GM19023 (cell line): Measurements from ENCODE around the gene FAS.
A peak's percentile ranks its signal among the peaks of the same experiment; 100 is the strongest.

Experiments
- ATAC-seq: cut with Tn5 transposase; IDR thresholded peaks from one replicate; pipeline ENCODE4 v1.9.1; 2021; ENCODE audit warnings: mild to moderate bottlenecking, moderate library complexity; ENCODE audit not compliant: unreplicated experiment

FAS gene

GRCh38 chr10:89032141-89032891 is 41.7 kb downstream of the FAS start:
- peak; percentile 62 for ATAC-seq

GRCh38 chr10:89035461-89035860 is 44.9 kb downstream of the FAS start:
- ATAC-seq: no peak

GRCh38 chr10:89037096-89037495 is 46.5 kb downstream of the FAS start:
- ATAC-seq: no peak

DNA sequence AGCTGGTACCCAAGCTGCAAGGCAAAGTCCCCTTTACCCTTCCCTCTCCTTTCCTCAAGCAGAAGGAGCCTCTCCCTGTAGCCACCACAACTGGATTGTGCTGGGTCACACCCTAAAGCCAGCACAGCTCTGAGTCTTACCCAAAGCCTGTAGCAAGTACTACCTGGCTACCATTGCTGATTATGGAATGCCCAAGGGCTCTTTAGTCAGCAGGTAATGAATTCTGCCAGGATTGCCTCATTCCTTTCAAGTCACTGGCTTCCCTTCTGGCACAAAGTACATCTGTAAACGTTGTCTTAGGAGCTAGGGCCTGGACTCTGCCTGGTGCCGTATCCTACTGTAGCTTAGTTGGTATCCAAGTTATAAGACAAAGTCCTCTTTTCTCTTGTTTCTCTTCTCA is 52.0 kb downstream of the FAS start:
- no peak for ATAC-seq

DNA sequence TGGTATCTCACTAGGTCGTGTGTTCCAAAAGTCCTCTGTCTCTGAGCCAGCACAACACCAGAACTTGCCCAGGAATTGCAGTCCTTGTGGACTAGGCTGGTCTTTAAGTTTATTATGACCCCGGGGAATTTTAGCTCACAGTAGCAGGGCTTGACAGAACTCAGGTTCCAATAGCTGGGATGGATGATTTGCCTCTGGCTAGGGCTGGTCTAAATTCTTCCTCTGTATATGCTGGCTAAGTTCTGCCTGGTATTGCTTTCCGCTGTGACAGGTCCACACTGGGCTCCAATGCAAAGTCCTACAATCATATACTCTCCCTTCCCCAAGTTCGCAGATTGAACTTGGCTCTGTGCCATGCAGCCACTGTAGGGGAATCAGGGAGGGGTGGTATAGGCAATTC is 52.5 kb downstream of the FAS start:
- ATAC-seq: no peak

GRCh38 chr10:89047397-89047796 is 56.8 kb downstream of the FAS start:
- no peak for ATAC-seq

- no peak for ATAC-seq
These were observed 61.0 kb downstream of the FAS start for GRCh38 chr10:89051593-89051992.

DNA sequence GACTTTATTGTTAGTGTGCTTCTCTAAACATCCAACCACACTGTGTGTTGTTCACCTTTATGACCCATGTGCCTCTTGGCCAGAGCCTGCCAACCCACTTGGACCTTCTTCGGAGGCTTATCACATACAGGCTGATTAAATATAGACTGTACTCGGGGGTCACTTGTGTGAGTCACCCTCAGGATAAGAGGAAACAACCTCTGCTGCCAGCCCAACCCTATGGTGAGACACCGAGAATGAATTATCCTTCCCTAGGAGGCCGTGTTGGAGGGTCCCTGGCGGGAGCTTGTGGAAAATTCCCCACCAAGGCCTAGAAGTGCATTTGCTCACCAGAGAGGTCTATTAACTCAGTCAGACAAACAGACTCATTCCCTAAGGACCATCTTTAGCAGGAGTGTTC is 63.0 kb downstream of the FAS start:
- no peak for ATAC-seq

DNA sequence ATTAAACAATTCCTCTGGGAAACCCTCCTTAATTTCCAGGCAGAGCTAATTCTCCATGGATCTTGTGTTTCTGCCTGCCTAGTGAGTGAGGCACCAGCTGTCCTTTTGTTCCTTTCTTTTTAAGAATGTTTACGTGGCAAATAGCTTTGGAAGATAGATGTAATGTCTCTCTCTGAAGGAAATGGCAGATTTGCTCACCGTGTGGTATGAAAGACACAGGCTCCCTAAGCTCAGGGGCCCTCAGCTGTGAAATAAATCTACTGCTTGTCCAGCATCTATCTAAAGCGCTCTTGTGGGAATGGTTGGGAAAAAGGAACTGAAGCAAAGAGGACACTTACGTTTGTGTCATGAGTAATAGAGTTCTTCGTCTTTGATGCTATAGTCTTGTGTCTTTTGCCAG is 64.6 kb downstream of the FAS start:
- ATAC-seq: no peak

DNA sequence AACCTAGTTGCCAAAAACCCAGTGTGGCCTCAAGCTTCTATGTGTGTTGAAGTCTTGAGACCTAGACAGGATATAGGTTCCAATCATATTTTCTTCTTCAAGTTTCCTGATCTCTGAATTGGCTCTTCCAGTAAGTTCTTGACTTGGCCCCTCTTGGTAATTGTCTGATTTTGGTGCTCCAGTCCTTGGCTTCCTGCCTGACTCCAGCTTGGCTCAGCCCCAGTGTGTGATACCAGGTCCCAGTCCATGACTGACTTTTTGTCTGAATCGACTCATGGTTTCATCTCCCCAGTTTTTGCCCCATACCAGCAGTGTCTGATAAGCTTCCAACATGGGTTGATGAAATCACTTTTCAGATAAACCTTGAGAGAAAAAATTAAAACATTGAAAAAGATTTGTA is 72.3 kb downstream of the FAS start:
- no peak for ATAC-seq

DNA sequence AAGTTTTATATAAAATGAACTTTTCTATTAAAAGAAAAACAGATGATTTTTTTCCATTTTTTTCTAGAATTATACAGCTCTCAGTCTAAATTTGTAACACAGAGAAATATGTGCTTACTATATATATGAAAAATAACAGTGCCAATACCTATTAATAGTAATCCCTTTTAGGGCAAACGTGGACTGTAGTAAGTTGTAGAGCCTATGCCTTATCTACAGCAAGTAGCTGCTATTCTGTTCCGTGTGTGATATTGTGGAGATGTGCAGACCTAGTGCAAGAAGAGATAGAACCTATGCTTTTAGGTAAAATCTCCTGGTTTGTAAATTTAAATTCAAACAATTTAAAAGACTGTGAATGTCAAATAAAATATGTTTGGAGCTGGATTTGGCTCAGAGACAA is 72.9 kb downstream of the FAS start:
- ATAC-seq: no peak

DNA sequence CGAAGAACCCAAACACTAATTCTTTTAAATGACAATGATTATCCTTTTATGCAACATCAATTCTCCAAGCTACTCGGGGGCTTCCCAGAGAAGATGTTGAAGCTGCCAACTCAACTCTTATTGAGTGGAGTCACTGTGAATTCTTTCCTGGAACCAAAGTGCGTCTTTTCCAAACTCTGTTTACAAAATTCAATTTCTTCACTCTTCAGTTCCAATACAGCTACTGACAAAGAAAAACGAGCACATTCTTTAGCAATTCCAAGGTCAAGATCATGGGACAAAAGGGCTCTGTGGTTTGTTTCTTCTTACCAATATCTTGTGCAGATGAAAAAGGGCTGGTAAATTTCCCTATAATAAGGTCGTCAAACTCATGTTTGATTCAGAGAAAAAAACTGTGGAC is 74.2 kb downstream of the FAS start:
- ATAC-seq: no peak
